Measurements from ENCODE around the gene CLOCK.

DNA sequence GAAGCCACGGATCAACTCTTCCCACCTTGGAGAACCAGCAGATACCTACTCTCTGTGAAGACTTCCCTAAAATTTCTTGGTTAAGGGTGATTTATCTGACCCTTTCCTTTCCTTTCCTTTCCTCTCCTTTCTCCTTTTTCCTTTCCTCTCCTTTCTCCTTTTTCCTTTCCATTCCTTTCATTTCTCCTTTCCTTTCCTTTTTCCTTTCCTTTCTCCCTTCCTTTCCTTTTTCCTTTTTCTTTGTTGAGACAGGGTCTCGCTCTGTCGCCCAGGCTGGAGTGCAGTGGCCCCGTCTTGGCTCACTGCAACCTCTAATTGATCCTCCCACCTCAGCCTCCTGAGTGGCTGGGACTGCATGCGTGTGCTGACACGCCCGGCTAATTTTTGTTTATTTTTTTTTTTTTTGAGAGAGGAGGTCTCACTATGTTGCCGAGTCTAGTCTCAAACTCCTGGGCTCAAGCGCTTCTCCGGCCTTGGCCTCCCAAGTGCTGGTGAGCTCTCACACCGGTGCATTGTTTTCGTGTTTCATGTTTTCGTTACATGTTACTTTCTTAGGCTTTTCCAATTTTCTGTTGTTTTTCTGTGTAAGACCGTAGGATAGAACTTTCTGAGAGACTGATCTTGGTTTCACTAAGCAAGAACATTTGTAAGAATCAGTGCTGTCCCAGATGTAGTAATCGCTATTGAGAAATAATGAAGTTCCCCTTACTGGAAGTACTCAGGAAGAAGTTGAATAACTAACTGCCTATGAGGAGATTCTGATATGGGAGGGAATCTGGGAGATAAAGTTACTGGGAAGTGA lies 149.0 kb downstream of the CLOCK start:
- TF ChIP-seq, protein P1, sequence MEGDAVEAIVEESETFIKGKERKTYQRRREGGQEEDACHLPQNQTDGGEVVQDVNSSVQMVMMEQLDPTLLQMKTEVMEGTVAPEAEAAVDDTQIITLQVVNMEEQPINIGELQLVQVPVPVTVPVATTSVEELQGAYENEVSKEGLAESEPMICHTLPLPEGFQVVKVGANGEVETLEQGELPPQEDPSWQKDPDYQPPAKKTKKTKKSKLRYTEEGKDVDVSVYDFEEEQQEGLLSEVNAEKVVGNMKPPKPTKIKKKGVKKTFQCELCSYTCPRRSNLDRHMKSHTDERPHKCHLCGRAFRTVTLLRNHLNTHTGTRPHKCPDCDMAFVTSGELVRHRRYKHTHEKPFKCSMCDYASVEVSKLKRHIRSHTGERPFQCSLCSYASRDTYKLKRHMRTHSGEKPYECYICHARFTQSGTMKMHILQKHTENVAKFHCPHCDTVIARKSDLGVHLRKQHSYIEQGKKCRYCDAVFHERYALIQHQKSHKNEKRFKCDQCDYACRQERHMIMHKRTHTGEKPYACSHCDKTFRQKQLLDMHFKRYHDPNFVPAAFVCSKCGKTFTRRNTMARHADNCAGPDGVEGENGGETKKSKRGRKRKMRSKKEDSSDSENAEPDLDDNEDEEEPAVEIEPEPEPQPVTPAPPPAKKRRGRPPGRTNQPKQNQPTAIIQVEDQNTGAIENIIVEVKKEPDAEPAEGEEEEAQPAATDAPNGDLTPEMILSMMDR (IDR thresholded peaks at IDR 0.05): no peak
- TF ChIP-seq, protein P2, sequence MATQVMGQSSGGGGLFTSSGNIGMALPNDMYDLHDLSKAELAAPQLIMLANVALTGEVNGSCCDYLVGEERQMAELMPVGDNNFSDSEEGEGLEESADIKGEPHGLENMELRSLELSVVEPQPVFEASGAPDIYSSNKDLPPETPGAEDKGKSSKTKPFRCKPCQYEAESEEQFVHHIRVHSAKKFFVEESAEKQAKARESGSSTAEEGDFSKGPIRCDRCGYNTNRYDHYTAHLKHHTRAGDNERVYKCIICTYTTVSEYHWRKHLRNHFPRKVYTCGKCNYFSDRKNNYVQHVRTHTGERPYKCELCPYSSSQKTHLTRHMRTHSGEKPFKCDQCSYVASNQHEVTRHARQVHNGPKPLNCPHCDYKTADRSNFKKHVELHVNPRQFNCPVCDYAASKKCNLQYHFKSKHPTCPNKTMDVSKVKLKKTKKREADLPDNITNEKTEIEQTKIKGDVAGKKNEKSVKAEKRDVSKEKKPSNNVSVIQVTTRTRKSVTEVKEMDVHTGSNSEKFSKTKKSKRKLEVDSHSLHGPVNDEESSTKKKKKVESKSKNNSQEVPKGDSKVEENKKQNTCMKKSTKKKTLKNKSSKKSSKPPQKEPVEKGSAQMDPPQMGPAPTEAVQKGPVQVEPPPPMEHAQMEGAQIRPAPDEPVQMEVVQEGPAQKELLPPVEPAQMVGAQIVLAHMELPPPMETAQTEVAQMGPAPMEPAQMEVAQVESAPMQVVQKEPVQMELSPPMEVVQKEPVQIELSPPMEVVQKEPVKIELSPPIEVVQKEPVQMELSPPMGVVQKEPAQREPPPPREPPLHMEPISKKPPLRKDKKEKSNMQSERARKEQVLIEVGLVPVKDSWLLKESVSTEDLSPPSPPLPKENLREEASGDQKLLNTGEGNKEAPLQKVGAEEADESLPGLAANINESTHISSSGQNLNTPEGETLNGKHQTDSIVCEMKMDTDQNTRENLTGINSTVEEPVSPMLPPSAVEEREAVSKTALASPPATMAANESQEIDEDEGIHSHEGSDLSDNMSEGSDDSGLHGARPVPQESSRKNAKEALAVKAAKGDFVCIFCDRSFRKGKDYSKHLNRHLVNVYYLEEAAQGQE (IDR thresholded peaks at IDR 0.05; ENCODE audit: insufficient read depth in 1 of 2, low read depth in 2 of 2, low read length in 1 of 2): no peak
- TF ChIP-seq POLR2AphosphoS5 (IDR thresholded peaks at IDR 0.05; ENCODE audit: low read depth, low read length): no peak

Measured in Panc1 (cell line).